SH-SY5Y (cell line): ENCODE data around the gene SOCS2.

Experiments used
- GATA2 ChIP-seq: IDR thresholded peaks from 2 replicates; pipeline ENCODE4 v1.6.1; 2011; ENCODE audit warnings: mild to moderate bottlenecking, low read depth, low read length
- GATA3 ChIP-seq: IDR thresholded peaks from 2 replicates; pipeline ENCODE4 v1.6.1; 2011; ENCODE audit warnings: low read depth, mild to moderate bottlenecking, low read length, moderate library complexity

- no peak for TF ChIP-seq GATA2
- no peak for TF ChIP-seq GATA3
Observed at GRCh38 chr12:93601591-93601990, 29.1 kb downstream of the SOCS2 start.
